ENCODE measurements around the gene POU4F2.
"Not testable (repeated sequence)": the region's sequence is repeated elsewhere in the genome, so short reads cannot be mapped to it uniquely, and the experiment has no call there.

The POU4F2 gene

GRCh38 chr4:146655521-146655856 lies 16.8 kb downstream of the POU4F2 start:
- DNase-seq, result no peak

DNA sequence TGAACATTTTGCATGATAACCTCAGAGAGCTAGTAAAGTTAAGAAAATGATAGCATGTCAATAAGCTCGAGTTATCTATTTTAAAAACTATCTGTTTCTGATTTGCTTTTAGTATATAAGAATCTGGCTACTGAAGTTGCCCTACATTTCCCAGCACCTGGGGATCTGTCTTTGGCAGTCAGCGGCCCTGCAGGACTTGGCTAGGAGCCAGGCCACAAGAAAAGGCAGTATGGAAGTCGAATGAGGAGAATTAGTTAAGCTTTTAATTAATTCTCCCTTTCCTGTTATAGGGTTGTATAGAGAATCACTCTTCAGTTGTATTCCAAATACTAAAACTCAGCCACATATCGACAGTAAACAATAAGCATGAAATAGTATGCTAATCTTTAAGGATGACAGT lies 22.7 kb downstream of the POU4F2 start:
- no peak for DNase-seq

DNA sequence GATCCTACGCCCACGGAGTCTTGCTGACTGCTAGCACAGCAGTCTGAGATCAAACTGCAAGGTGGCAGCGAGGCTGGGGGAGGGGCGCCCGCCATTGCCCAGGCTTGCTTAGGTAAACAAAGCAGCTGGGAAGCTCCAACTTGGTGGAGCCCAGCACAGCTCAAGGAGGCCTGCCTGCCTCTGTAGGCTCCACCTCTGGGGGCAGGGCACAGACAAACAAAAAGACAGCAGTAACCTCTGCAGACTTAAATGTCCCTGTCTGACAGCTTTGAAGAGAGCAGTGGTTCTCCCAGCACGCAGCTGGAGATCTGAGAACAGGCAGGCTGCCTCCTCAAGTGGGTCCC lies 25.2 kb downstream of the POU4F2 start:
- DNase-seq, result not testable (repeated sequence)

GRCh38 chr4:146674829-146675570 lies 36.3 kb downstream of the POU4F2 start:
- no peak for DNase-seq

Data from activated CD4-positive, alpha-beta T cell treated with anti-CD3 and anti-CD28 coated beads, Interleukin-2, amount 50 U/mL, for 48 hours (primary cell).